Globus pallidus (tissue), 1 donor: ENCODE measurements around the gene MAGI1.

ENCODE experiments used
- DNase-seq: peaks from one replicate; pipeline ENCODE4 v3.0.0-alpha.2; 2015; ENCODE audit warnings: low spot score

Gene MAGI1

GRCh38 chr3:66012711-66013110 is 26.0 kb downstream of the MAGI1 start:
- no peak for DNase-seq

DNA sequence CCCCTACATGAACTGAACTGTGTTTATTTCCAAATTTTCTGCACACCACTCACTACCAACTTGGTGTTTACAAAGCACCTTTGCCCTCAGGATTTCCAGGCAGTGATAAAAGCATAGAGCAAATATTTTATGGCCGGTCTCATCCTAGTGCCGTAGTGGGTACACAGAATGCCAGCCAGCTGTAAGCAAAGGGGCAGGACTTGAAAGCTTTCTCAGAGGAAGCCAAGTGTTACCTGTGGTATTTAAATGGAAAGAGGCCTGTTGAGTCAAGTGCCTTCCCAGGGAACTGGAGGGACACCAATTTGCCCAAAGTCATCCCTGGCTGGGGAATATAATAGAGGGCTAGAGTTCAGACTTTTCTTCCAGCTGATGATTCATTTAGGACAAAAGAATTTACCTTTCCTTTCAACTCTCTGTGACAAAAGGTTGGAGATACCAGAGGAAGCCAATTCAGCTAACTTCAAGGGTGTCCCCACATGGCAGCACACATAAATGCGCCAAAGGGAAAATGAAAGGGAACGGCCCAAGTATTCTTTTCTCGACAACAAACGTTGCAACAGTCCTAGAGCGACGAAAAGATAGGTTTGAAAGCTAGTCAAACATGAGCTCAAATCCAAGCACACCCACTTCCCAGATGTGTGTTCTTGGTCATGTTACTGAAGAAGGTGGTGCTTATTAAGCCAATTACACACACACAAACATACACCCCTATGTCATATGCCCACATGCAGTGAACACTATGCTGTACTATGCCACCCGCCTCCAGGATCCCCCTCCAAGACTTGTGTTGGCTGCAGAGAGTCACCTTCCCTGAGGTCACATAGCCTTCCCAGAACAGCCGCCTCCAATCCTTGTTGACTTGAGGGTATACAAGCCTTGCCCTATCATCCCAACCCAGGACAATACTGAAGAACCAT is 27.7 kb downstream of the MAGI1 start:
- no peak for DNase-seq

DNA sequence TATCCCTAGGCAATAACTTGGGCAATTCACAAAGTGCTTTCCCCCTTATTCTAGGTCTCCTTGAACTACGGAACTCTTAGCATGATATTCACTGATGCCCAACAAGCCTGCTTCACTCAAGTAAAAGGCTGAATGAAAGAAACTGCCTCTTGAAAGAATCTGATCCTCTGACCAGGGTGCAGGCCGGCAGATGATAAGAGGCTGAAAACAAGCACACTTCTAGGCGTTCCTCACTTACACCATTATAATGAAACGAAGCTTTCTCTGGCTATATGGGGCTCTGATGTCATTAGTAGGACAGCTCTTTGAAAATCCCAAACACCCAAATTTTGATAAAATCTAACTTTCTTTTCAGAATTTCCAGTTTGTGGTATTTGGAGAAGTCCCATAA is 28.4 kb downstream of the MAGI1 start:
- no peak for DNase-seq

- DNase-seq = no peak
Measured at GRCh38 chr3:66004244-66004643, 34.5 kb downstream of the MAGI1 start.

- no peak for DNase-seq
Measured at GRCh38 chr3:66001626-66002025, 37.1 kb downstream of the MAGI1 start.

GRCh38 chr3:66000506-66000905 is 38.2 kb downstream of the MAGI1 start:
- DNase-seq = no peak

- no peak for DNase-seq
Measured at GRCh38 chr3:65999606-66000005, 39.1 kb downstream of the MAGI1 start.

DNA sequence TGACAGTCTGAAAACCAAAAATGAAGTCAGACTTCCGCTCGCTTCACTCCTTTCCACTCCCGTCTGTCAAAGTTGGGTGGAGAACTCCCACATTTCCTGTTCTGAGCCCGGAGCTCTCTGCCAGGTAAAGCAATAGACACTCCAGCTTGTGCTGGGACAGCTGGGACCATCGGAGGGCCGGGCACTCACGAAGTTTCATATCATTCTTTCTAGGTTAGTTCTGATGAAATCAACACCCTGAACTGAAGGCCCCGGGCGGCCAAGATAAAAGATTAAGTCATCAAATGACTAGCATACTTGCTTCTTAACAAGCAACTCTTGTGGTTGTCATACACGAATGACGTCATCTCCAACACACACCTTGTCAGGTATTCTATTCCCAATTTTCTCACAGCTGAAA is 42.1 kb downstream of the MAGI1 start:
- no peak for DNase-seq

GRCh38 chr3:65995515-65995914 is 43.2 kb downstream of the MAGI1 start:
- DNase-seq = no peak

DNA sequence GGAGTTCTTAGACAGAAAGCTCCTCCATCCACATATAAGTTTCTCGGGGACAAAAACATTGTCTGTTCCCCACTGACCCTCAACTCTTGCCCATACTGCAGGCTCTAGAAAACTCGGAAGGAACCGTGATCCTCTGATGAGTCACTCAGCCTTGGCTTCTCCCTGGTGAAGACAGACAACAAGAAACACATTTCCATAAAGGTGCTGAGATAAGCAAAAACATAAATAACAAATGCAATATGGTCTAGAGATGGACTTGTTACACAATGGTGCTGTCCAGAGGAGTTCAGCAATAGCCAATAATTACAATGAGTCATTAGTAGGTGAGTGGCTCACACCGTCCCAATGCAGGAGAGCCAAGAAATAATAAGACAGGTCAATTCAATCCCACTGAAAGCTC is 43.7 kb downstream of the MAGI1 start:
- DNase-seq = no peak

DNA sequence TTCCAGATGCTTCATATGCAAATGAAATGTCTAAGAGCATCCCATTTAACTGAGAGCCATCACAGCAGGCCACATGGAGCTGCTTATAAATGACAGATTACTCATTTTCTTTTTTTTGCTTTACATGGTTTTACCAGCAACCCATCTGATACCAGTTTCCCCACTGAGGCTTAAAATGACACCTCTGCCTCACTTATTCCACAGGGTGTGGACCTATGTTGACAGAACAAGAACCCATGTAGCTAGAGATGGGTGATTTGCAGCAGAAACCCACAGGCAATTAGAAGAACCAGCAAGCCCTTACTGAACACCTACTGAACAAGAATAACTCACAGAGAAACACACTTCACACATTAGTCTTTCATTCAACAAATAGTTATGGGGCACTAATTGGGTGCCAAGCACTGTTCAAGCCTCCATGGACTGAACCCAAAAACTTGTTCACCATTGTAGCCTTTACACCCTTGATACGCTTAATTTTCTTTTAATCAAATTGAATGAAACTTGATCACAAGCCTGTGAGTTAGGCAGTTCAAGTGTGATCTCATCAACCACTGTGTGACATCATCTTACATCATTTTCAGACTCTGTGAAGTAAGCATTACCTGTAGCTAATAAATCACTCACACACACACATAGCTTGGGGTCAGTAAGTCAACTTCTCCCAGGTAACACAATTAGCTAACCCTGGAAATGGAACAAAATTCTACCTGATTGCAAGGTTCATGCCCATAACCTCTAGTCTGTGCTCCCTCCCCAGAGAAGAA is 45.4 kb downstream of the MAGI1 start:
- DNase-seq = no peak

GRCh38 chr3:65992106-65992505 is 46.6 kb downstream of the MAGI1 start:
- no peak for DNase-seq

- DNase-seq = no peak
Measured at GRCh38 chr3:65988411-65989180, 50.1 kb downstream of the MAGI1 start.

DNA sequence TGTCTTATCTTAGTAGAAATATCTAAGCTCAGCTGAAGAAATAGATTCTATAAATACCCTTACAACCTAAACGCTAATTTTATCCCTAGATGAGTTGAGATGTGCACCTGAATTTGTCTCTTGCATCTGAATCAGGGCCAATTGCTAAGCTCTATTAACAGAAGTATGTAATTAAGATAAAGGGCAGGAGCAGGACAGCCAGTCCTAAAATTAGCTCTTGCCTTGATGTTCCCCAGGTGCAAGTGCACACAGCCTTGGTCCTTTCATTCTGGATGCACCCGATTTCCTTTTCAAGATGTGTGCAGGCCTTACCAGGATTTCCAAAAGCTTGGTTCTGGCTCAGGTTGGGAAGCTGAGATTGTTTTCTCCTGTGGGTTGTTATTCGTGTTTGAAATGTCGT is 52.4 kb downstream of the MAGI1 start:
- DNase-seq = no peak

DNA sequence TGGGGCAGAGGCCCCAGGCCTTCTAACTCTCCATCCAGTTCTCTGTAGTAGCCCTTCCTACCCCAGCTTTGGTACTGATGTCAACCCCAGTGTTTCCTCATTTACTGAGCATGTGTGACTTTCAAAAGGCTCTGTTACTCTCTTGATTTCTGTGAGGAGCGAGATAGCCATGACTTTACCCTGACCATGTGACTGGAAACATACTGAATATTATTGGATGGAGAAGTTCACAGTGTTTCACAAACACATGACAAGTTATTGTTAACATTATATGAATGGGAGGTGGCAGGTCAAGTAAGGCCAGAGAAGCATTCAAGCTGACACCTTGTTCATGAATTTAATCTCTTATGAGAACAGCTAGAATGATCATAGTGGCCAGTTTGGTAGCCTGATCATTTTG is 53.7 kb downstream of the MAGI1 start:
- DNase-seq = no peak

- no peak for DNase-seq
Measured at GRCh38 chr3:65983100-65983499, 55.6 kb downstream of the MAGI1 start.

- DNase-seq = peak; percentile 15
Measured at GRCh38 chr3:65979731-65980130, 59.0 kb downstream of the MAGI1 start.

DNA sequence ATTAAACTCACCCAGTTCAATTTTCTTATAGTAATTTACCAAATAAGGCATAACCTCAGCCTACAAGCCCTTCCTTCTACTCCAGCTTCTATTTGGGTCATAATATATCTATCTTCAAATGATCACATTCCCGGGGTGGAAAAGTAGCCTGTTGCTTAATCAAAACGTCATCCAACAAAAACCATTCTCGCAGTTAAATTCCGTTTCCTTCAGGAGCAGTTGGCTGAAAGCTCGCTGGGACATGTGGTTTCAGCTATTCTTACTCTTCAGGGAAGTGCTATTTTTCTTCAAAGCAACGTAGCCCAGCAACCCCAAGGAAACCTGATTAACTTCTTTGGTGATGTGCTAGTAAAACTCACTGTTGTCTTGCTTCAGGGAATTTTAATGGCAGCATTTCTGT is 59.6 kb downstream of the MAGI1 start:
- DNase-seq = peak; percentile 22

DNA sequence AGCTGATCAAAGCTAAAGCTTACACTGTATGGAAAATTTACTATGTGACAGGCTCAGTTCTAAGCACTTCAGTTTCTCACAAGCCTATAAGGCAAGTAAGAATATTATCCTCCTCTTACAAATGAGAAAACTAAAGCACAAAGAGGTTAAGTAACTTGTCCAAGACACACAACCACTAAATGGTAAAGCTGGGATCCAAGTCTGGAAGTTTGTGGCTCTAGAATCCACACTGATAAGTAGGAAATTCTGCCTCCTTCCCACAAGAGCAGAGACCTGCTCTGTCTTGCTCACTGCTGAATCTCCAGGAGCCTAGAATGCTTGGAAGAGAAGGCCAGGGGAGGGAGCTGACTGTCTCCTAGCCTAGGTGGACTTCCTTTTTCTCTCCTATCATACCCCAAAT is 60.6 kb downstream of the MAGI1 start:
- DNase-seq = no peak

- no peak for DNase-seq
Measured at GRCh38 chr3:65975032-65975431, 63.7 kb downstream of the MAGI1 start.

DNA sequence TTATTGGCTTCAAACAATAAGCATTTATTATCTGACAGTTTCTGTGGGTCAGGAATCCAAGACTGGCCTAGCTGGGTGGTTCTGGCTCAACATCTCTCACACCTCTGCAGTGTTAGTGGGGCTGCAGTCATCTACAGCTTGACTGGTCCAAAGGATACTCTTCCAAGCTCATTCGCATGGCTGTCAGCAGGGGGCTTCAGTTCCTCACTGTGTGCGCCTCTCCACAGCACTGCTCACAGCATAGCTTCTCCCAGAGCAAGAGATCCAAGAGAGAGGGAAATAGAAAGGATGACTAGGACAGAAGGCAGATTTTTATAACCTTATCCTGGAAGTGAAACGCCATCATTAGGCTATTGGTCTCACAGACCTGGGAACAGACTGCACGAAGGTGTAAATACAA is 64.2 kb downstream of the MAGI1 start:
- no peak for DNase-seq

DNA sequence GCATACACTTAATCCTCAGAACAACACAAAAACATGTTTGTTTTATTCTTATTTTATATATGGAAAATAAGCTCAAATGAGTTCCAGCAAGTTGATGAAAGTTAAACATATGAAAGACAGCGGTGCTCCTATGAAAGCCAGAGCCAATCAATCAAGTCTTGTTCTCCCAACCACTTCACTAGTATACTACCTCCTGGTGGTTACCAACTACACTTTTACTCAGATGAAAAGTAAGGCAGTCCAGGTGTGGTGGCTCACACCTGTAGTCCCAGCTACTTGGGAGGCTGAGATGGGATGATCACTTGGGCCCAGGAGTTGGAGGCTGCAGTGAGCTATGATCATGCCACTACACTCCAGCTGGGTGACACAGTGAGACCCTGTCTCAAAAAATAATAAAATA is 66.0 kb downstream of the MAGI1 start:
- DNase-seq = no peak
